Measurements from ENCODE around the gene FAN1.

Gene FAN1

GRCh38 chr15:30963681-30964080, 60.0 kb downstream of the FAN1 start:
- DNase-seq (ENCODE audit: low read depth): no peak
- H3K4me3 ChIP-seq (ENCODE audit: low read depth, low read length): no peak overlapping the region
- TF ChIP-seq, protein P1, sequence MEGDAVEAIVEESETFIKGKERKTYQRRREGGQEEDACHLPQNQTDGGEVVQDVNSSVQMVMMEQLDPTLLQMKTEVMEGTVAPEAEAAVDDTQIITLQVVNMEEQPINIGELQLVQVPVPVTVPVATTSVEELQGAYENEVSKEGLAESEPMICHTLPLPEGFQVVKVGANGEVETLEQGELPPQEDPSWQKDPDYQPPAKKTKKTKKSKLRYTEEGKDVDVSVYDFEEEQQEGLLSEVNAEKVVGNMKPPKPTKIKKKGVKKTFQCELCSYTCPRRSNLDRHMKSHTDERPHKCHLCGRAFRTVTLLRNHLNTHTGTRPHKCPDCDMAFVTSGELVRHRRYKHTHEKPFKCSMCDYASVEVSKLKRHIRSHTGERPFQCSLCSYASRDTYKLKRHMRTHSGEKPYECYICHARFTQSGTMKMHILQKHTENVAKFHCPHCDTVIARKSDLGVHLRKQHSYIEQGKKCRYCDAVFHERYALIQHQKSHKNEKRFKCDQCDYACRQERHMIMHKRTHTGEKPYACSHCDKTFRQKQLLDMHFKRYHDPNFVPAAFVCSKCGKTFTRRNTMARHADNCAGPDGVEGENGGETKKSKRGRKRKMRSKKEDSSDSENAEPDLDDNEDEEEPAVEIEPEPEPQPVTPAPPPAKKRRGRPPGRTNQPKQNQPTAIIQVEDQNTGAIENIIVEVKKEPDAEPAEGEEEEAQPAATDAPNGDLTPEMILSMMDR (IDR thresholded peaks at IDR 0.05; ENCODE audit: insufficient read depth, low read depth, low read length, missing control alignments): no peak

DNA sequence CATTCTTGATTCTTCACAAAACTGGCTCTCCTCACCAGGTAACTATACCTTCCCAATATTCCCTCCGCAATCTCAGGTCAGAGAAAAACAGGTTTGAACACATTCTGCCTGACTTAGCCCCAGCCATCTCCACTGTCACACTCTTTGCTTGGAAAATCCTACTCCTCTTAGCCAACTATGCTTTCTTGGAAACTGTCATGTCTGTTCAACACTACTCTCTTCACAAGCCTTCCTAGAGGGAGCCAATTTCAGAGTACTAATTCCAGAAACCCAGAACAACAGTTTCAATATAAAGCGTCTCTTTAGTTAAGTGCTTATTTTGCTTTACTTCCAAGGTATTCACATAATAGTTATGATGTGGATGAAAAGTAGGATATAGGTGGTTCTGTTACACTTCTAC, 66.0 kb downstream of the FAN1 start:
- DNase-seq (ENCODE audit: low read depth): no peak
- no peak overlapping the region for H3K4me3 ChIP-seq (ENCODE audit: low read depth, low read length)
- TF ChIP-seq, protein P1 (IDR thresholded peaks at IDR 0.05; ENCODE audit: insufficient read depth, low read depth, low read length, missing control alignments): no peak

DNA sequence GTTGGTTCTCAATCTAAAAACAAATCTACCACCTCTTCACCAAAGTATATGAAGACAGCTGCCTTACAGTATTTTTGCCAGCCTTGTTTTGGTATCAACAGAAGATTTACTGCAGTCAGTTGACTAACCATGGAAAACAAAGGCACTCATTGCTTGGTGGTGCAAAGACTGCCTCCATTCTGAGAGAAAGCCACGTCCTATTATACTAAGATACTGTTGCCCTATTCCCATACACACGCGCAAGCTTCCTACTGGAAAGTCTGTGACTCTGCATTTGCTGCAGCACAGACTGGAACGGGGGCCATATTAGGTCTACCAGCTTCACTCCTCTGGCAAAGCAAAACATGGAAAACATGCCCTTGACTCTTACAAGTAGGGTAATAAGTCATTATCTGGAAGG, 69.7 kb downstream of the FAN1 start:
- TF ChIP-seq, protein P1 (IDR thresholded peaks at IDR 0.05; ENCODE audit: insufficient read depth, low read depth, low read length, missing control alignments): no peak
- DNase-seq (ENCODE audit: low read depth): no peak
- no peak overlapping the region for H3K4me3 ChIP-seq (ENCODE audit: low read depth, low read length)

- H3K4me3 ChIP-seq (ENCODE audit: low read depth, low read length): no peak overlapping the region
- no peak for DNase-seq (ENCODE audit: low read depth)
- TF ChIP-seq, protein P1 (IDR thresholded peaks at IDR 0.05; ENCODE audit: insufficient read depth, low read depth, low read length, missing control alignments): no peak
These were observed 70.4 kb downstream of the FAN1 start for GRCh38 chr15:30974112-30974511.

DNA sequence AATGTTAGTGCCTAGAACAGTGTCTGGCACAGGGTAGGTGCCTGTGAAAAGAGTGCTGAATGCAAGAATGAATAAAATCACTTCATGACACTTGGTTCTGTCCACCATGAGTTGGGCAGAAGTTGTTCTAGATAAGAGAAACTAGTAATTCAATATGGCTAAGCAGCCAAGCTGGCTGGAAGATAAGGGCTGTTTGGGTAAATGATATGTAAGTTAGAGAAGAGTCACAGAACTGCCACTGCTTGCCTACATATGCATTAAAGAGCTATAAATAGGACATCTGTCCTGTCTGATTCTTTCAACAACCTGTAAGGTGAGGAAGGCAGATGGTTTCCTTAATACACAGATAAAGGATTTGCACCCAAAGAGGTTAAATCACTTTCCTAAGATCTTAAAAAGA, 74.6 kb downstream of the FAN1 start:
- H3K4me3 ChIP-seq (ENCODE audit: low read depth, low read length): no peak overlapping the region
- TF ChIP-seq, protein P1 (IDR thresholded peaks at IDR 0.05; ENCODE audit: insufficient read depth, low read depth, low read length, missing control alignments): no peak
- DNase-seq (ENCODE audit: low read depth): no peak

- DNase-seq (ENCODE audit: low read depth): no peak
- TF ChIP-seq, protein P1 (IDR thresholded peaks at IDR 0.05; ENCODE audit: insufficient read depth, low read depth, low read length, missing control alignments): no peak
- H3K4me3 ChIP-seq (ENCODE audit: low read depth, low read length): no peak overlapping the region
These were observed 75.7 kb downstream of the FAN1 start for GRCh38 chr15:30979457-30979856.

DNA sequence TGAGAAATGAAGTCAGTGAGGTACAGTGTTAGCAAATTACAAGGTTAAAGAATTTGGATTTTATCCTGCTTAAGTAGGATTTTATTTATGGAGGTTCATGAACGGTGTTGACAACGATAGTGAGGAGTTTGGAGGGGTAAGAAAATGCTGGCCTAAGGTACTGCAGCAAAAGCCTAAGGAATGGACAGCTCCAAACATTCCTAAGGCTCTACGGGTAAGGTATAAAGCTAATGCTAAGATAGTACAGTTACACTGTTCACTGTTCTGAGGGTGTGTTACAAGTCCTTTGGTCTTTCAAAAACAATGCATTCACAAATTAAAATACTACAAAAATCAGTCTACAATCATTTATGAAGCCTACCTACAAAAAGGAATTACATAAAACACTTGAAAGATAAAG, 80.4 kb downstream of the FAN1 start:
- TF ChIP-seq, protein P1 (IDR thresholded peaks at IDR 0.05; ENCODE audit: insufficient read depth, low read depth, low read length, missing control alignments): no peak
- DNase-seq (ENCODE audit: low read depth): no peak
- no peak overlapping the region for H3K4me3 ChIP-seq (ENCODE audit: low read depth, low read length)

All from GM12865 (cell line).